ENCODE results near the gene GJD4.

GRCh38 chr10:35577926-35578617 is 27.1 kb upstream of the GJD4 start:
- no peak for TF ChIP-seq EZH2 (IDR thresholded peaks at IDR 0.05)
- no peak for TF ChIP-seq FOXP2 (optimal IDR thresholded peaks at IDR 0.05; ENCODE audit: control extremely low read depth, extremely low read length, insufficient read depth)

Data from SK-N-MC (cell line).